NCI-H2227 (cell line): Measurements from ENCODE around the gene PLEKHA6.

ENCODE experiments used
- DNase-seq: peaks from one replicate; lab custom pipeline; 2025; ENCODE audit not compliant: unreplicated experiment; lab: John Stamatoyannopoulos, UW

The PLEKHA6 gene

GRCh38 chr1:204383163-204383904 lies 23.6 kb upstream of the PLEKHA6 start:
- no peak for DNase-seq

GRCh38 chr1:204382714-204383083 lies 23.0 kb upstream of the PLEKHA6 start:
- DNase-seq, result no peak

GRCh38 chr1:204380293-204380831 lies 20.6 kb upstream of the PLEKHA6 start:
- DNase-seq, result no peak

DNA sequence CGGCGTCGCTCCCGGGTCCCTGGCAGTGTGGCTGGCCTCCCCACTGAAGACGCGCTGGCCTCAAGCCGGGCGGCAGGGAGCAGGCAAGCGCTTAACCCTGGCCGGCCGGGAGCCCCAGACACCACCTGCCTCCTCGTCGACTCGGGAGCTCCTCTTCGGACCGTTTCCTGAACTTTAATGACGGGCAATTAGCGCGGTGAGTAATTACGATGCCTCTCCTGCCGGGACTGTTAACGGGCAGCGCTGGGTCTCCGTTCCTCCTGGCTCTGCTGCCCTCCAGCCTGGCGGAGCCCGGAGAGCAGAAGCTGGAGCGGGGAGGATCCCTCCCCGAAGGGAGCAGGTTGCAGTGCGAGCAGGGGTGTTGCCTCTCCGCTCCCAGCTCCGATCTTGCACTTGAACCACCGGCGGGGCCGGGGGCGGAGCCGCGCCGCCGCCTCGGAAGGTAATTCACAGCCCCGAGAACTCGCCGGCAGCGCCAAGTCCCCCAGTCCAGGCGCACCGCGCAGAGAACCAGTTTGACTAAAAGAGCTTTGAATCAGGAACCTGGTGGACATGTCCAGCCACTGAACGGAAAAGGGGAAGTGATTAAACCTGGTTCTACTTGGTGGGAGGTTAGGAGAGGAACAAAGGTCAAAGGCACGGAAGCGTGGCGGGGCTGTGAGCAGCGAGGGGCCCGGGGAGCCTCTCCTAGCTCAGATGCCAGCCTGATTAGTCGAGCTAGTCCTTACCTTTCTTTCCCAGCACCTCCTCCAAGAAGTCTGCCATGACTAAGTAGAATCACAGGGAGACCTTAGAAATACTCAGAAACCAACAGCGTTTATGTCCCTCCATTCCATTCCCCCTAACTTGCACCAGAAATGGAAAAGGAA lies 18.3 kb upstream of the PLEKHA6 start:
- peak; percentile 74 for DNase-seq

DNA sequence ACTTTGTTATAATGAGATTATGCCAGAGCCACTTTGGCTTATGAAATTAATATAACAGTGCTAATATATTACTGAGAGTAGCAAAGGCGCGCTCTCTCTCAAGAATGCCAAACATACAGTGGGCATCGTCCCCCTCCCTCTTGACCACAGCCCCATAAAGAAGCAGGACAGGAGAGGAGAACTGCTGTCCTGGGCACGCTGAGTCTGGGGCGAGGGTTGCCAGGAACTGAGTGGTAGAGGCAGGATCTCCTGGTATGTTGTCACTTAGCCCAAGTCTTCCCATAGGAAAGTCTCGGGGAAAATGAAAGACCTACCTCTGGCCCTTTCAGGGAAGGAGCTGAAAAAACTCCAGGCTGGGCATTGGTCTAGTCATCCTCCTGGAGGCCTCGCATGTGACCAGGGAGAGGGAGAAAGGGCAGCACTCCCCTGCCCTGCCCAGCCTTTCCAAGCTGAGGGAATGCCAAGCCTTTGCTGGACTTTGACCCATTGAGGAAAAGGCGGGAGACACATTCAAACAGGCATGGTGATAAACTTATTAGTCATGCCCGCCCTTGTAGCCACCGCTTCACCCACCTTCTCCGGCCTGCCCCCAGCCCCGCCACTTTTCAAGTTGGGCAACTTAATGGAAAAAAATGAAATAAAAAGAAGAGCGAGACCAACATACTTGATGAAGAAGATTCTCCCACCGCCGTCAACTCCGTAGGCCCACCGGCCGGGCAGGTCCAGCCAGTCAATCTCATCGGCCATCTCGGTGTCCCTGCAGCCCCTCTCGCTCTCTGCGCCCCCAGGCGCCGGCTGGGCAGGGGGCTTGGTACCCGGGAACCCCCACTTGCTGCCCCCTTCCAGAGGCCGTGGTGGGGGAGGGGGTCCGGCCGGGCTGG lies 17.4 kb upstream of the PLEKHA6 start:
- DNase-seq, result no peak

- no peak for DNase-seq
Measured at GRCh38 chr1:204376465-204376864, 16.7 kb upstream of the PLEKHA6 start.

DNA sequence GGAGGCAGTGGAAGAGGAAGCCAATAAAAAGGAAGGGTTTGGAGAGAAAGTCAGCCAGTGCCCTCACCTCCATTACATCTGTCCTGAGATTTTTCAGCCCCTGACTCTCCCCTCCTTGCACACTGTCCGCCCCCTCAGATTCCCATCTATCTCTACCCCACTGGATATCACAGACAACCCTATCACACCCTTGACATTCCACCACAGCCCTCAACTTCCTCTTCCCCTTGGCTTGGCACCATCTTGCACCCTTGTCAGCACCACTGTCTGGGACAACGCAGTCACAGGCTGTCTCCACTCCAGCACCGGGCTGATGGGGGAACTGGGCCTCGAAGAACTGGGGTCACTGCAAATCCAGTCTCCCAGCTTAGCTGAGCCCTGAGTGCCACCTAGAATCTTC lies 14.2 kb upstream of the PLEKHA6 start:
- DNase-seq, result no peak

GRCh38 chr1:204370176-204370575 lies 10.4 kb upstream of the PLEKHA6 start:
- DNase-seq, result no peak

GRCh38 chr1:204368996-204369726 lies 9.4 kb upstream of the PLEKHA6 start:
- no peak for DNase-seq

- DNase-seq, result no peak
Measured at GRCh38 chr1:204367956-204368355, 8.2 kb upstream of the PLEKHA6 start.

DNA sequence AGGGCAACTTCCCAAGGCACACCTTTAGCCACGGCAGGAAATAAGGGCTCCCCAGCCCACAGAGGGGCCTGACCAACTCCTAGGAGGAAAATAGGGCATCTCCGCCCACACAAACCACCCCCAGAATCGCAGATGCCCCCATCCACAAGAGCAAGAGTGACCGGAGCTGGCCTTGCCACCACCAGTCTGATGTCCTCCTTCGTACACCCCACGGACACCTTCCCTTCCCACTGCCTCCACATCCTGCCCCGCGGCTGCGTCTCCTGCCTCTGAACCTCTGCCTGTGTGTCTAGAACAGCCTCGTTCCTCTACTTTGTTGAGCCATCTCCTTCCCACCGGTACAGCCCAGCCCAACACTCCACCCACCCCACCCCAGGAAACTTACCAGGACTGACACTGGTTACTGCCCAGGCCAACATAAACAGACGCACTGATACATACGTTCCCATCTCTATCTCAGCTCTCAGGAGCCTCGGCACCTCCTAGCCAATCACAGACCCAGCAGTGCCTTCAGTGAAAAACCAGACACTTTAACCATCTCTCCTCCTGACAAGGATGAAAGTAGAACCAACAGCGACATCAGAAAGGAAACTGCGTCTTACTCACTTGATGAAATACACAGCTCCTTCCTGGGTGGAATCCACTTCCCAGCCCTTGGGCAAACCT lies 7.6 kb upstream of the PLEKHA6 start:
- DNase-seq, result no peak

DNA sequence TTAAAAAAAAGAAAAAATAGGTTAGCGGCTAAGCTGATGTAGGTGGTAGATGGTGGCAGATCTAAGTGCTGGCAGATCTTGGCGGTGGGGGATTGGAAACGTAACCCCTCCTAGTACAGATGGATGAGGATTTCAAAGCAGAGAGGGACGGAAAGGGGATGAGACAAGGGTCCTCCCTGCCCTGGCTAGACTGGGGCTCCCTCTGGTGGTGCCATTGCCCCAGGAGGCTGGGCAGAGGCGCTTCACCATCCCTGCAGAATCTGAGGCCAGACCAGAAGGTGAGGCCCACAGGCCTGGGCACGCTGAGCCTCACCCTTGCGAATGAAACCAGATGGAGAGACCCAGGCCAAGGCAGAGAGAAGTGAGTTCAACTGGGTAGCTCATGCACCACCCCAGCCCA lies 7.0 kb upstream of the PLEKHA6 start:
- no peak for DNase-seq

DNA sequence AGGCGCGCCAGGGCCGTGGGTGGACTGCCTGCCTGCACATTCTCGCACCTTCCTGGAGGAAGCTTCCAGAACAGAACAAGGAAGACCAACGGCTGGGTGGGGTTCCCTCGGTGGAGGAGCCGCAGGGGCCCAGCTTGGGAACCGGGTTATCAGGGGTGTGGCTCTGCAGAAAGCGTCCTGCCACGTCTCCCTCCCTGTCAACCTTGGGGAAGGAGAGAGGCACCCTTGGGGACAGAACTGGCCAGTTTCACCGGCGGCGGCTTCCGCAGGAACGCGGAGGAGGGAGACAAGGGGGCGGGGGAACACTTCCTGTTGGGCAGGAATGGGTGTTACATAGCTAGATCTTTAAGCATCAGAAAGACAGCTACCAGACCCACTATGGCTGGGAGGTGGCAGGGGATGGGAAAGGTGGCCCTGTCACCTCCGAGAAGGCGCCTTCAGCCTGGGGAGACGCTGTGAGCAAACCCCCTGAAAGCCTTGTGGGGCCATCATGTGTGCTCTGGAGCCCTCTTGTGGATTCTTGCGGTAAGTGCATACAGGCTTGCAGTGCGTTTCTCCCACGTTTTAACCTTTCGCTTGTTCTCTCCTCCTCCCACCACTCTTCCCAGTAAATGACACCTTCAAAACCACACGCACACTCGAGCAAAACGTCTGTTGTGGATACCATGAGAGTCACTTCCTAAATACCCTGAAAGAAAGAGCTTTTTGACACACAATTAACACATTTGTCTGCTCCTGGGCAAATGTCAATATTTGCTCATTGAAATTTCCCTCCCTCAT lies 3.8 kb upstream of the PLEKHA6 start:
- DNase-seq, result peak; percentile 83

DNA sequence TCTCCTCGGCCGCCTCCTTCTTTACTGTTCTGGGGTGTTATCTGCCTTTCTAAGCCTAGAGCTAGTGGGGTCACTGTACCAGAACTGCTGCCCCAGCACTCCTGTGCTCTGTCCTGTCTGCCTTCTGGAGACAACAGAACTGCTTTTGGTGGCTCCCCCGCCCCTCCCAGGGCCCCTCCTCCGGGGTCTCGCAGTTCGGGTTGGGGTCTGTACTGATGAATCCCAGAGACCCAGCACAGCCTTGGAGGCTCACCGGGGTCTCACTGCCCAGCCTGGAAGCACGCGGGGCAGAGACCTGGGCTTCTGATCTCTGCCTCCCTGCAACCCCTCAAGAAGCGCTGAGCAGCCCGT lies 3.2 kb upstream of the PLEKHA6 start:
- no peak for DNase-seq

DNA sequence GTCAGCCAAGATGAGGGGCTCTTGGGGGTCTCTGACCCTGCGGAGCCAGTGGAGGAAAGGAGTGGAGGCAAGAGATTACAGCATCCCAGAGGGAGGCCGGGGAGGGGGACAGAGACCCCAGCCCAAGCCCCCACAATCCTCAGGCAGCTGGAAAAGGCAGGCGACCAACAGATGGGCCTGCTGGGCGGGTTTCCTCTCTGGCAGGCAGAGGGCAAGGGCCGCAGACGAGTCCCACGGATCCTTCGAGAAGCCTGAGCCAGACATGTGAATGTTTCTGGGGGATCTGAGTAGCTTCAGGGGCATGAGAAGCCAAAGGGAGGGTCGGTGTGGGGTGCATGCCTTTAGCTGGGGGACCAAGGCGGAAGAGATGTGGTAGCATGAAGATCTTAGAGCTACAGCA lies 2.1 kb upstream of the PLEKHA6 start:
- DNase-seq, result no peak

DNA sequence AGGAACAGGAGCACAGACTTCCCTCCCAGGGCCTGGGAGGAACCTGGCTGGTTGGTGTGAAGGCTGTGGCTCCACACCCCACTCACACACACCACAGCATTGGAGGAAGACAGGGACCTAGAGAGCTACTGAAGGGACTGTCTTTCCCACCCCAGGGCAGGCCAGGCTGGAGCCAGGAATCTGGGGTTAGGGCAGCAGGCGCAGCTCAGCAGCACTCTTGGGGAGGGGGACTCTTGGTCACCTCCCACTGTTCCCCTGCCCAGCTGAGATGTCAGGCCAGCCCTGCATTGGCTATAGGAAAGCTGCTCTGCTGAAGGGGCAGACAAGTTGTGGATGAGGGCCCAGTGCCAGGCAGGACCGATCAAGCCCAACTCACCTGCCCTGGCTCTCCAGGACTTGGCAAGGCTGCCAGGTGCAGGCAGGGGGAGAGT lies 1.6 kb upstream of the PLEKHA6 start:
- no peak for DNase-seq

DNA sequence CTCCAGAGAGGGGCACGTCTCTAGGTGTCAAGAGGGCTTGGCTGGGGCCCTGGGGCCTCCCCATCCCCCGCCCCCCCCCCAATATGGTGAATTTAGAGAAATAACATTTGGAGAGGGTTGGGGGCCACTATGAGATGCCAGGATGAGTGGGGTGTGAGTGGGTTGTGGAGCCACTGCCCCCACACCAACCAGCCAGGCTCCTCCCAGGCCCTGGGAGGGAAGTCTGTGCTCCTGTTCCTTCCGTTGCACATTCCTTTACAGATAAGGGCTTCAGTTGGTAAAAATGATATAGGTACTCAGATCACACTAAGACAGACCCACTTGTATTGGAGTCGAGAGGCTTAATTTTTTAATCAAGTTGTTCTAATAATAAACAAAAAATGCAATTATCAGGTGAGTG lies 585 bp upstream of the PLEKHA6 start:
- no peak for DNase-seq

- no peak for DNase-seq
Measured at GRCh38 chr1:204359131-204359473, 627 bp downstream of the PLEKHA6 start.

- DNase-seq, result peak; percentile 18
Measured at GRCh38 chr1:204358605-204359004, 1.1 kb downstream of the PLEKHA6 start.
